Islet precursor cell (in vitro differentiated cells): ENCODE data around the gene DHDDS.
"Not testable (repeated sequence)": the region's sequence is repeated elsewhere in the genome, so short reads cannot be mapped to it uniquely, and the experiment has no call there.

Experiments used
- DNase-seq: peaks from one replicate; pipeline ENCODE4 v3.0.0-alpha.2; 2018

Gene DHDDS

DNA sequence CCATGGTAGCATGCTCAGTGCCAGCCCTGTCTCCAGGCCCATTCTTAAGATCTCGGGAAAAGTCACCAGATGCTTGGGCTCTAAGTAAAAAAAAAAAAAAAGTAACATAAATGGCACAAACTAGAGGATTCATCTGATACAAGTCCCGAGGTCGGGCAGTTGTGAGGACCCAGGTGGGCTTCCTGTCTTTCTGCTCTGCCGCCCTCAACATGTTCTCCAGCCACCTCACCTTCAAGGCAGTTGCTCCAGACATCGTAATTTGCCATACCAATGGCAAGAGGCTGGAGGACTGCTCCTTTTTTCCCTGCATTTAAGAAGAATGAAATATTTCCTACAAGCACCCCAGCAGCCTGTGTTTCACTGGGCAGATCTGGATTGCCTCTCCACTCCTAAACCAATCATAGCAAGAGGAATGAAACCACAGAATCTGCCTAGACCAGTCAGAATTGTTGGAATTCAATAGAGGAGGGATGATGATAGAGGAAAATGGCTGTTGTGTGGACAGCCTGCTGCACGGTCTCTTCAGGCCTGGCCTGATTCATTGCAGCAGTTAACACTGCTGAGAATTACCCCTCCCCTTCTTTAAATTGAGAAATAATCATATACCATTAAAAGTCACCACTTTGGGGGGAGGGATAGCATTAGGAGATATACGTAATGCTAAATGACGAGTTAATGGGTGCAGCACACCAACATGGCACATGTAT lies 45.5 kb downstream of the DHDDS start:
- DNase-seq: peak; percentile 57

- DNase-seq: no peak
Observed at GRCh38 chr1:26478159-26478558, 46.0 kb downstream of the DHDDS start.

GRCh38 chr1:26478988-26479387 lies 46.9 kb downstream of the DHDDS start:
- DNase-seq: no peak

DNA sequence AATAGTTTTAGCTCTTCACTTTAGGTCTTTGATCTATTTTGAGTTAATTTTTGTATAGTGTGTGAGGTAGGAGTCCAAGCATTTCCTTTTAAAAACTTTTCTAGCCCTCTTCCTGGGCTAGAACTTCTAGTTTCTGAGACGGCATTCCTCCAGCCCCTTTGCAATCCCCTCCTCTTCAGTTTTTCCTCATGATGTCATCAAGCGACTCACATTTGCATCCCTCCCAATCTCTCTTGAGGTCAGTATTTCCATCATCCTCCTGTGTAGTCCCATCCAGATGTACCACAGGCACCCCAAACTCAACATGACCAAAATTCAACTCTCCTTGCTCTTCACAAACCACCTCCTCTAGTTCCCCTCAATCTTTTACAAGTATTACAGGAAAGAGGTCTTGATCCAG lies 50.8 kb downstream of the DHDDS start:
- DNase-seq: peak; percentile 62

GRCh38 chr1:26483980-26484379 lies 51.9 kb downstream of the DHDDS start:
- no peak for DNase-seq

DNA sequence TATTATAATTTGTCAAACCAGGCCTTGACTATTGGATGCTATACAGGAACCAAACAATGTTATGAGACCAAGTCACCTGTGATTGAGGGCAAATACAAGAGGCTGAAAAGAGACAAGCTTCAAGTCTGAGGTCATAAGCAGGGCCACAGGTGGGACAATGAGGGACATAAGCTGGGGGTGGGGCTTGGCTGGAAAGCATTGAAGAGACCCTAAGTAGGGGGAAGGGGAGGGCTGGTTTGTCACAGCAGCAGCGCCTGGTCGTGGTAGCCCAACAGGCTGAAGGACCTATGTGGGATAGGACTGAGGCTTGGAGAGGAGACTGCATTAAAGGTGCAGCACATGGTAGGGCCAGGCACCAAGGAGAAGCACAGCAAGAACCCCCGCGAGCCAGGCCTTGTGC lies 58.0 kb downstream of the DHDDS start:
- no peak for DNase-seq

DNA sequence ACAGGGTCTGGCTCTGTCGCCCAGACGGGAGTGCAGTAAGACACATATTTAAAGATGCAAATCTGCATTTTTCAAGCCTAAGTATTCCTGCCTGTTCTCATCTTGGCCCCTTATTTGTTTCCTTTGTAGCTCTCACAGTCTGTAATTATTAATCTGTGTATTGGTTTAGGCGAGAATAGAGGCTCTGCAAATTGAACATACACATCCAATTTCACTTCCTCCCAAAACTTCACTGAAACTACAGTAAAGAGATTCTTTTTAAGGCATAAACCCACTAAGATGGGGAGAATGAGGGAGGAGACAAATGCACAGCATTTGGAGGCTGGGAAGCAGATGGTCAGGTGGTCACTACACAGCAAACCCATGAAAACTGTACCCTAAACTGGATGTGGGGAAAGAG lies 61.1 kb downstream of the DHDDS start:
- no peak for DNase-seq

DNA sequence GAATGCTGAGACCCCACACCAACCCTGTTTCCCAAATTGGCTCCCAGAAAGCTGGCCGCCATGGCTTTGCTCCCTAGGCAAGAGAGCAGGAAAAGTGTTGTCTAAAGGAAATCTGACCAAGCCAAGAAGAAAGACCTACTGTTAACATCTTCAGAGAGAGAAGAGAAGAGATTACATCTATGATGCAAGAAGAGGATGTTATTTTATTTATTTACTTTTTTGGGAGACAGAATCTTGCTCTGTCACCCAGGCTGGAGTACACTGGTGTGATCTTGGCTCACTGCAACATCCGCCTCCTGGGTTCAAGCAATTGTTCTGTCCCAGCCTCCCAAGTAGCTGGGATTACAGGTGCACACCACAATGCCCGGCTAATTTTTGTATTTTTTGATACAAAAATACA lies 61.8 kb downstream of the DHDDS start:
- DNase-seq: no peak

DNA sequence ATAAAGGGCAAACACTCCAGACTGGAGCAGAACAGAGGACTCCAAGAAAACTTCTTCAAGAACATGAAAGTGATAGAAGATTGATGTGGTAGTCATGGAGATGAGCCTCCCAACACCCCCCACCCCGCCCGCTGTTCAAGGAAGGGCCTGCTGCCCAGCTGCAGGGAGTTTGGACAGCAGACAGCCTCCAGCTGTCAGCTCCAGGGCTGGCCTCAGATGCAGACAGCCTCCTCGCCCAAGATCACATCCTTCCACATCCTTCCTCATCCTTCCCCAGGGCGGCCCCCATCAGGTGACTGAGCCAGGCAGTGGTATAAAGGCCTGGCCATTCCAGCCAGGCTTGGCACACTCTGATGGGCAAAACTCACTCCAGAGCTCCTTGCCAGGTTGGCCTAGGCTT lies 64.7 kb downstream of the DHDDS start:
- DNase-seq: no peak

DNA sequence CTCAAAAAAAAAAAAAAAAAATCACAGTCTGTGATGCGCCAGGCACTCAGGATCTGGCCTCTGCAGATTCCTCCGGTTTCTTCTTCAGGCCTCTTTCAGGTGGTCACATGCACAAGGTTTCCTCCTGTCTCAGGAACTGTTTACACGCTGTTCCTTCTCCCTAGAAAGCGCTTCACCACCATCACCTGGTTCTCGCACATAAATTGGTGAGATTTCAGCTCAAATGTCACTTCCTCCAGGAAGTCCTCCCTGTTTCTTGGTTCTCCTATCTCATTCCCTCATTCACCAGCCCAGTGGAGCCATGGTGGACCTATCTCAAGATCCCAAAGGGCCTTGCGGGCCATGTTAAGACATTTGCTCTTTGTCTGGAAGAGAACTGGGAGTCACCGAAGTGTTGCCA lies 66.8 kb downstream of the DHDDS start:
- DNase-seq: no peak

DNA sequence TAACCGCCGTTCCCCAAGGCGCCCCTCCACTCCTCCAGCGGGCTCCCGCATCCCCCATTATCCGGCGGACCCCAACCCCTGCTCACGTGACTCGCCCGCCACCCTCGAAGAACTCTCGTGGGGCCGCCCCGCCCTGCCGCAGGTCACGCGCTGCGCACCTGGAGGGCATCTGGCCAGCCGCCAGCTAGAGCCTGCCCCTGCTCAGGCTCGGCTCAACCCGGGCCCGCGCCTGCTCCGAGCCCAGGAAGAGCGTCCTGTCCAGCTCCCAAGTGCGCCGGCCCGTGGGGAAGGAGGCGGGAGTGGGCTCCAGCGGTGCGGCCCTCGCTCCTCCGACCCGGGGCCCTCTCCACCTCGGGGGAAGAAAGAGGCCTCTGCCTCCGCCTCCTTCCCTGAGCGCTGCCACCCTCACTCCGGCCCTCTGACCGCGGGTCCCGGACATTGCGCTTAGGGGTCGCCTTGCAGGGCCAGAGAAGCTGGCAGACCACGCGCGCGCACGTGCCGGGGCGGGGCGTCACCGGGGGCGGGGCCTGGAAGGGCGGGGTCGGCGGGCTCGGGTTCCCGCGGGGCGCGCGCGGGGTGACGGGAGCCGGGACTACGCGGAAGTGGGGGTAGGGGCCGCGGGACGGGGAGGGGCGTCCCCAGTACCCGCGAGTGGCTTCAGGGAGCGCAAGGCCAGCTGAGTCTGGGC lies 68.5 kb downstream of the DHDDS start:
- peak; percentile 90 for DNase-seq

DNA sequence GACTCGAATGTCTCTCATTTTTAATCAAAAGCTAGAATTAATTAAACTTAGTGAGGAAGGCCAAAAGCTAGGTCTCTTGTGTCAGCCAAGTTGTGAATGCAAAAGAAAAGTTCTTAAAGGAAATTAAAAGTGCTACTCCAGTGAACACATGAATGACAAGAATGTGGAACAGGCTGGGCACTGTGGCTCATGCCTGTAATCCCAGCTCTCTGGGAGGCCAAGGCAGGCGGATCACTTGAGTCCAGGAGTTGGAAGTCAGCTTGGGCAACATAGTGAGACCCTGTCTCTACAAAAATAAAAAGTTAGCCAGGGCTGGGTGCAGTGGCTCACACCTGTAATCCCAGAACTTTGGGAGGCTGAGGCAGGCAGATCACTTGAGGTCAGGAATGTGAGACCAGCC lies 78.6 kb downstream of the DHDDS start:
- peak; percentile 63 for DNase-seq

DNA sequence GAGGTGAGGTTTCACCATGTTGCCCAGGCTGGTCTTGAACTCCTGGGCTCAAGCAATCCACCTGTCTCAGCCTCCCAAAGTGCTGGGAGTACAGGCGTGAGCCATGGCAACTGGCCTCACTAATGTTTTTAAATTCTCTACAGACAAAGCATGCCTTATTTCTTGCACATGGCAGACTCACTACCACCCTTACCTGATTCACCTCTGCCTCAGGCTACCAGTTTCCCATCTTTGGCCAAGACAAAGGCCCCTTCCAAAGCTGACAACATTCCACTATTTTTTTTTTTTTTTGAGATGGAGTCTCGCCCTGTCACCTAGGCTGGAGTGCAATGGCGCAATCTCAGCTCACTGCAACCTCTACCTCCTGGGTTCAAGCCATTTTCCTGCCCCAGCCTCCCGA lies 83.7 kb downstream of the DHDDS start:
- DNase-seq: not testable (repeated sequence)

GRCh38 chr1:26516987-26517765 lies 85.1 kb downstream of the DHDDS start:
- no peak for DNase-seq

- no peak for DNase-seq
Observed at GRCh38 chr1:26517766-26518049, 85.6 kb downstream of the DHDDS start.

DNA sequence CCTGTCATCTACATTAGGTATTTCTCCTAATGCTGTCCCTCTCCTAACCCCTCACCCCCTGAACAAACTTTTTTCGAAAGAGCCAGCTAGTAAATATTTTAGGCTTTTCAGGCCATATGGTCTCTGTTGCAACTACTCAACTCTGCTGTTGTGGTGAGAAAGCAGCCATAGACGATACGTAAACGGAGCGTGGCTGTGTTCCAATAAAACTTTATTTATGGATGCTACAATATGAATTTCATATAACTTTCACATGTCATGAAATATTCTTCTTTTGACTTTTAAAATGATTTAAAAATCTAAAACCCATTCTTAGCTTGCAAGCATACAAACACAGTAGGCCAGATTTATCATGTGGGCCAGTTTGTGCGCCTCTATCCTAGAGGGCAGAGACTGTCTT lies 86.2 kb downstream of the DHDDS start:
- DNase-seq: no peak

DNA sequence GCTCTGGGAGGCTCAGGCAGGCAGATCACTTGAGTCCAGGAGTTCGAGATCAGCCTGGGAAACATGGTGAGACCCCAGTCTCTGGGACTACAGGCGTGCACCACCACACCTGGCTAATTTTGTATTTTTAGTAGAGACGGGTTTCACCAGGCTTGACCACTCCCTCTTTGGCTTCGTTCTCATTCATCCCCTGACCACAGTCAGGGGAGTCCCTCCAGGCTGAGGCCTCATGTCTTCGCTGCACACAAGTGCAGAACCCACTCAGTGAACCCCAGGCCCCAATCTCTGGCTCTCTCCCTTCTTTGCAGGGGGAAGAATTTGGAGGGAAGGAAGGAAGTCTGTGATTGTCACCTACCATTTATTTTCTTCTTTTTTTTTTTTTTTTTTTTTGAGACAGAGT lies 88.2 kb downstream of the DHDDS start:
- DNase-seq: no peak
